ENCODE data around the gene GRSF1. TPM values are rescaled to one million over a fixed set of nuclear protein-coding genes. Genes with fewer than 3 reads are reported as not detected.

GRSF1 gene
- total and polyA plus RNA-seq, 10 of the 15 experiments (the other 5 are each of a cell fraction or from before 2014, with no cell fraction given): 37.5 to 105 (median 68.4) TPM

- no peak for TF ChIP-seq RELA (IDR thresholded peaks at IDR 0.05; ENCODE audit: borderline replicate concordance, partially characterized antibody)
- TF ChIP-seq SP1 (IDR thresholded peaks at IDR 0.05; ENCODE audit: low read depth, low read length): no peak
- TF ChIP-seq SPI1 (IDR thresholded peaks at IDR 0.05; ENCODE audit: borderline replicate concordance, insufficient read depth, low read depth, low read length): no peak
Measured at GRCh38 chr4:70808151-70808550, 31.5 kb downstream of the GRSF1 start (continued).

- Histone ChIP-seq H3K27me3 (replicated peaks in 1 of 2; ENCODE audit: control insufficient read depth in 2 of 2, insufficient read depth in 2 of 2, low read length in 1 of 2) (no peaks in the 10 kb centered on the region), H4K20me1 (ENCODE audit: control insufficient read depth, insufficient read depth) (no peaks in the 10 kb centered on the region), H3K4me1 (ENCODE audit: control insufficient read depth, insufficient read depth, low read length) (no peaks in the 10 kb centered on the region), H3K36me3 (ENCODE audit: control insufficient read depth in 2 of 2, insufficient read depth in 2 of 2, low read length in 1 of 2) (no peaks in the 10 kb centered on the region), H3K4me3 (no peak overlapping the region), H3K27ac (ENCODE audit: control insufficient read depth, insufficient read depth) (no peak overlapping the region), H3K9ac (ENCODE audit: control insufficient read depth, insufficient read depth, low read length) (no peak overlapping the region), H3K4me2 (ENCODE audit: control insufficient read depth, insufficient read depth) (no peak overlapping the region), H3K9me3 (replicated peaks; ENCODE audit: control insufficient read depth, insufficient read depth, low read length) (no peaks in the 10 kb centered on the region), H3K79me2 (ENCODE audit: control insufficient read depth, insufficient read depth, low read length) (no peaks in the 10 kb centered on the region), H2AFZ (ENCODE audit: control insufficient read depth, low read depth, low read length) (no peak overlapping the region)
- ChIA-PET SMC1A (ENCODE audit: uncharacterized antibody, unreplicated experiment) (interaction anchor here (0.6 to 3.6 kb wide), 8 partner anchors 16 to 979 kb away, joined by 3 to 18 read pairs (median 4); no protein-coding TSS in a partner anchor), POLR2A (interaction anchor here (0.6 to 0.7 kb wide), 2 partner anchors 69 to 1103 kb away, joined by 4 read pairs; no protein-coding TSS in a partner anchor), RAD21 (ENCODE audit: unreplicated experiment) (interaction anchor here (0.6 to 1.5 kb wide), 4 partner anchors 20 to 151 kb away, joined by 3 to 5 read pairs (median 4); no protein-coding TSS in a partner anchor), CTCF (interaction anchor here (0.6 to 1.7 kb wide), 9 partner anchors 9 to 863 kb away, joined by 3 to 5 read pairs (median 4); partner anchors contain the start of gene ENAM)
- DNase-seq (ENCODE audit: low read depth, low spot score) (no peak), ATAC-seq (no peak), FAIRE-seq (no peak)
- intact Hi-C loops (cut with micrococcal nuclease; ENCODE audit: unreplicated experiment): no loop called here
- in situ Hi-C loops (cut with MboI): no loop called here
- BruUV-seq (replicated peaks): no TSS peak
- WGBS (ENCODE audit: insufficient coverage, insufficient replicate concordance, low lambda C conversion rate, missing lambda C conversion rate): 75% methylated on average over 5 of the region's 5 CpGs
- TF ChIP-seq NFYA (IDR thresholded peaks at IDR 0.05; ENCODE audit: borderline replicate concordance, low read depth, low read length) (no peak), RELA (IDR thresholded peaks at IDR 0.05; ENCODE audit: borderline replicate concordance, partially characterized antibody) (no peak), ZNF274 (IDR thresholded peaks at IDR 0.05; ENCODE audit: insufficient read depth, insufficient read length) (no peak), NFXL1 (IDR thresholded peaks at IDR 0.05; ENCODE audit: borderline replicate concordance) (no peak), SIX5 (IDR thresholded peaks at IDR 0.05; ENCODE audit: low read depth, low read length, severe bottlenecking) (no peak), STAT3 (IDR thresholded peaks at IDR 0.05; ENCODE audit: low read depth, low read length) (no peak), REST (IDR thresholded peaks at IDR 0.05; ENCODE audit: low read depth, low read length) (no peak), PAX8 (IDR thresholded peaks at IDR 0.05) (no peak), CUX1 (IDR thresholded peaks at IDR 0.05; ENCODE audit: insufficient replicate concordance, low read depth, low read length) (no peak)
Measured at GRCh38 chr4:70802928-70803580, 36.6 kb downstream of the GRSF1 start.

All from GM12878 (cell line).